RWPE1 (cell line): ENCODE results near the gene LILRA6.
A peak's percentile ranks its signal among the peaks of the same experiment; 100 is the strongest.

Source experiments
- CTCF ChIA-PET: fragments of 350-600 bp; sonication (Branson Sonifier 250); formaldehyde crosslinking; extraction: SDS; loops from one replicate; lab custom pipeline; 2021; lab: Yijun Ruan, JAX
- POLR2A ChIA-PET: fragments of 400-600 bp; formaldehyde crosslinking; extraction: SDS; loops from one replicate; lab custom pipeline; 2020; ENCODE audit warnings: antibody characterized with exemption; ENCODE audit not compliant: low non-redundant PET; lab: Yijun Ruan, JAX
- DNase-seq: peaks from one replicate; pipeline ENCODE4 v3.0.0; 2012; ENCODE audit warnings: low spot score
- H3K27ac ChIP-seq: fragments of 450-650 bp; 2 replicates; pipeline ENCODE4 v1.5.1; 2017
- CTCF ChIP-seq: fragments of 450-650 bp; conservative IDR thresholded peaks from 2 replicates; pipeline ENCODE4 v1.5.1; 2017; ENCODE audit warnings: low read depth, mild to moderate bottlenecking

LILRA6 gene

GRCh38 chr19:54186934-54187381 lies 55.6 kb downstream of the LILRA6 start:
- peak overlapping the region; percentile 95 for H3K27ac ChIP-seq
- no peak for DNase-seq
- POLR2A ChIA-PET = no interaction called here
- CTCF ChIA-PET = interaction anchor here (0.9 kb wide), 1 partner anchor 44 kb away, joined by 3 read pairs; no protein-coding TSS in a partner anchor
- TF ChIP-seq CTCF = no peak
